Activated CD4-positive, alpha-beta T cell treated with anti-CD3 and anti-CD28 coated beads for 24 hours (primary cell): Measurements from ENCODE around the gene CAMKK1.

ENCODE experiments used
- DNase-seq, 2 donors: peaks; one replicate each; pipeline ENCODE4 v3.0.0-alpha.2; 2020; ENCODE audit warnings: low read depth in 2 of 2

Gene CAMKK1

DNA sequence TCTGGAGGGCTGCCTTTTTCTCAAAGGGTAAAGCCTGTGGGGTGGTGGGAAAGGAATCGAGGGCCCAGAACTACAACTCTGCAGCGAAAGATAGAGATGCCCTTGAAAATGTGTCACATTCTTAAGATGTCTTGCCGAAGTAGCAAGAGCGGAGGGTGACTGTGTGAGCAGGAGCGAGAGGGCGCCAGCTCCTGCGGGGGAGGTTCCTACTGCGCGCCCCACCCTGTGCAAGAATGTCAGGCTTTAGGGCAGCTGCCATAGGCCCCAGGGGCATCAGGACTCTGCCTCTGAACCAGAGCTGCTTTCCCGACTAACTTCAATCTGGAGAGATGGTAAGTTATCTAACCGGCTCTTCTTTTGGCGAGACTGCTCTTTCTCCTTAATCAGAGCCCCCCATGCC lies 80.1 kb downstream of the CAMKK1 start:
- no peak for DNase-seq

DNA sequence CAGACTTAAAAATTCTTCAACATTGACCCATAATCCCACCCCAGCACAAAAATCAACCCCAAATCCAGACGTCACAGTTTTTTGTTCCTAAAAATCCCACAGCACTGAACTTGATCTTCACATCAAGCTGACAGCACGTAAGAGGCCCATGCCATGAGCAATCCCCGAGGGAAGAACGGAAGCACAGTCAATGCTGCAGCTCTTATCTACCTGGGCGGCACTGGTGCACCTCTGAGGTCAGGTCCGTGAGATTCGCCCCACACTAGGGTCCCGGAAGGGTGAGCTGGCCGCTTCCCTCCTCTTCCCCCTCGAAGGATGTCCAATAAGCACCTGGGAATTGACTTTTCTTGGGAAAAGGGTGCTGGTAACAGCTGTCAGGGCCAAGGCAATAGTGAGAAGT lies 80.6 kb downstream of the CAMKK1 start:
- no peak for DNase-seq
